HK-2 (cell line): Measurements from ENCODE around the gene BBX.
A peak's percentile ranks its signal among the peaks of the same experiment; 100 is the strongest.
"Not testable (repeated sequence)": the region's sequence is repeated elsewhere in the genome, so short reads cannot be mapped to it uniquely, and the experiment has no call there.

ENCODE experiments used
- DNase-seq: peaks from one replicate; pipeline ENCODE4 v3.0.0-alpha.2; 2018; ENCODE audit not compliant: unreplicated experiment

The BBX gene

GRCh38 chr3:107542665-107543064 is 19.9 kb downstream of the BBX start:
- DNase-seq = no peak

- no peak for DNase-seq
Observed at GRCh38 chr3:107543666-107544065, 20.9 kb downstream of the BBX start.

- no peak for DNase-seq
Observed at GRCh38 chr3:107545680-107546120, 22.9 kb downstream of the BBX start.

GRCh38 chr3:107548601-107549000 is 25.8 kb downstream of the BBX start:
- DNase-seq = no peak

GRCh38 chr3:107555359-107555758 is 32.6 kb downstream of the BBX start:
- DNase-seq = no peak

- no peak for DNase-seq
Observed at GRCh38 chr3:107557743-107558142, 35.0 kb downstream of the BBX start.

DNA sequence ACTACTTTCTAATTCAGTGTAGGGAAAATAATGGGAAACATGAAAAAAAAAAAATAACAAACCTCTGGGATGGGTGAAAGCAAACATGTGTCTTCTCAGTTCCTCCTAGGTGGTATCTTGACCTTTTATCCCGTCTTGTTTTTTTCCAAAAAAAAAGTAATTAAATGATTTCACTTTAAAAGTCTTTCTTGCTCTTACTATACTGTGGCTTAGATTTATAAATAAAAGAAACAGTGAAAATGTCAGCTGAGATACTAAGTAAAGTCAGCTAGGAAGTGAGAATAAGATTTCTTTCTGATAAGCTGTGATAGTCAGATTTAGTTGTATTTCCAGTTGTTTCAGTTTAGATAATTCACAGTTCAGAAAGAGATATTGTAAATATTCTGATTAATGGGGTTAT is 37.4 kb downstream of the BBX start:
- no peak for DNase-seq

GRCh38 chr3:107561980-107562379 is 39.2 kb downstream of the BBX start:
- DNase-seq = no peak

DNA sequence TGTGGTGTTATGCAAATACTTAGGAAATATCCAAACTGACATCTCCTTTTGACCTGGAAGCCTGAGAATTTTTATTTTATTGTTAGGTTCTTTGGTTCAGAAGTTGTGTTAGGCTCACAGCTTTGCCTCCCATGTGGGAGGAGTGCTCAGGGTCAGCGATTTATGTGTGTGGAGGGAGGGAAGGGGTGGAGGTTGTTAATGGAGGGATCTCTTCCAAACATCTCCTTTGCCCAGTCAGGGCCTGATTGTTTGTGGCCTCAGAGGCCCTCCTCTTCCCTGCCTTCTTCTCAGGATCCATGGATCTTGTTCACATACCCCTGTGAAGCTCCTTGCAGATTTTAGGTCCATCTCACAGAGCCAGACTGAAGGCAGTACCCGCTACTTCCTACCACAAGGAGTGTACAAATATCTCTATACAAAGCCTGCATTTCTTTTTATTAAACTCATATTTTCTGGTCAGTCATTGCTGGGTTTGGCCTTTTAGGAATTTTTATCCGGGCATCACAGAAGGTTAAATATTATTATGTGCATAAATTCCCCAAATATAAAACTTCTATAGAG is 40.3 kb downstream of the BBX start:
- no peak for DNase-seq

- not testable (repeated sequence) for DNase-seq
Observed at GRCh38 chr3:107565244-107565643, 42.5 kb downstream of the BBX start.

GRCh38 chr3:107571089-107571488 is 48.3 kb downstream of the BBX start:
- not testable (repeated sequence) for DNase-seq

DNA sequence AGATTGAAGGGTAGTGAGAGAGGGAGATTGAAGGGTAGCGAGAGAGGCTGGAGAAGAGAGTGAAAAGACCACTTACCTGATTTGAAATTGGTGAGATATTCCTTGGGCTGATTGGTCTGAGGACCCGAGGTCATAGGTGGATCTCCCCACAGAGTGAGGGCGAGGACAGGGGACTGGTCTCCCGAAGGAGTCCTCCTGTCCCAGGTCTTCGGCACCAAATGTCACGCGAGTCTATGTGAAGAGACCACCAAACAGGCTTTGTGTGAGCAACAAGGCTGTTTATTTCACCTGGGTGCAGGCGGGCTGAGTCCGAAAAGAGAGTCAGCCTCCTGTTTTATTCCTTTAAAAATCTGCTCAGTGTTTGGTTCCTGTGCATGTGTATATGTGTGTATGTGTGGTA is 48.7 kb downstream of the BBX start:
- DNase-seq = not testable (repeated sequence)

DNA sequence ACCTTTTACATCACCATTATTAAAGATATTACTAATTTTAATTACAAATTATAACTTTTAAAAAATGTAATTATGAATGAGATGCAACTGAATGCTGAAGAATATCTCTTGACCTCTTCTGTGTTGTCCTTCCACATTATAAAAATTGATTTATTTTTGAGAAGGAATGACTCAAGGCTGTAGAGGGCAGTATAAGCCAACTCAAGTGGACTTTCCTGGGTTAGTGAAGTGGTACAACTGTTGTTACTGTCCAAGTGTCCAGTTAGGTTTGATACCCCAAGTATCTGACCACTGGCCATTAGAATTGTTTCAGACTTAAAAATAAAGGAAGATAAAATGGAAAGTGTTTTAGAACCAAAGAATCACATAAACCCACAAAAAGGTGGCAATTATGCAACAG is 51.9 kb downstream of the BBX start:
- DNase-seq = no peak

GRCh38 chr3:107578091-107578490 is 55.3 kb downstream of the BBX start:
- DNase-seq = no peak

DNA sequence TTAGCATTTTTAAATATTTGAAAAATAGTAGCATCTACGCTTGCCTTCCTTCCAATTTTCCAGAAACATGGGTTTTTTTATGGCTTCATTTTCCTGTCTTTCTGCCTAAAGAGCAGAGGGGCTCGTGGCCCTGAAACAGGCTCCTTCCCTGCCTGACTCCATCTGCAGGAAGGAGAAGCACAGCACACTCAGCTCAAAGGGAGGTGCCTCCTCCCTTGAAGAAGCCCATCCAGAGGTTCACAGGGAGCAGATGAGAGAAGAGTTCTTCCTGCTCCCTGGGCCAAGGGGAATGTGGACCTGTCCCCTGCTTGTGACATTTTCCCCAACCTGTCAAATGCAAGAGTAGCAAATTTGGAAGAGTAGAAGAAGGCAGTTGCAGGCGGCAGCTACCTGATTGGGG is 55.8 kb downstream of the BBX start:
- DNase-seq = no peak

- no peak for DNase-seq
Observed at GRCh38 chr3:107579371-107579770, 56.6 kb downstream of the BBX start.

- no peak for DNase-seq
Observed at GRCh38 chr3:107581230-107581629, 58.5 kb downstream of the BBX start.

DNA sequence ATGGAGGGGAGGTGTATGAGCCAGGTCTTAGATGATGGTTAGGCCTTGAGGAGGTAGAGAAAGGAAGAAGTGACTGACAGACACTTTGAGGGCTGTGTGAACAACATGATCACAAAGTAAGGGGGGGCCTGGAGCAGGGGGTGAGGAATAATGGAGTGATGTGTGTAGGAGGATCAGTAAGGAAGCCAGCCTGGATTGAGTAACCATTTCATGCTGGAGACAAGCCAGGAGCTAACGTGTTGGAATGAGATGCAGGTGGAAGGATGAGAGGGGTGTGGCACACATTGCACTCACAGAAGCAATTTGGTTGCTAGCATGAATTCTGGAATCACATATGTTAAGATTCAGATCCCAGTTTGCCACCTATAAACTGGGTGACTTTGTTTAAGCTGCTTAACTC is 65.5 kb downstream of the BBX start:
- DNase-seq = no peak

DNA sequence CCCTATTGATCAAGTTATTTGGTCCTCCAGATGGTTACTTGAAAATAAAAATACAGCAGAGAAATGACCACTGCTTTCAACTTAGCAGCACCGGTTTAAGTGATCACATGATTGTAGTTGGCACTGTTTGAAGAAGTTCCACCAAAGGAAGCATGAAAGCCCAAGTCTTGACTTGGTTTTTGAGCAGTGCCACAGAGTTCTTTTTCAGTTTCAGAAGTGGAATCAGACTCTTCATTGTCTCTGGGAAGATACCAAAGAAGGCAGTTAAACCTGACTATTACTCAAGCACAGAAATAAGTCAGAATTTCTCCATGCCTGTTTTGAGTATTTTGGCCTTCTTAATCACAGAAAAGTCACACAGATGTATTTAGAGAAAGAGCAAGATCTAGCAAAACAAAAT is 66.7 kb downstream of the BBX start:
- no peak for DNase-seq

DNA sequence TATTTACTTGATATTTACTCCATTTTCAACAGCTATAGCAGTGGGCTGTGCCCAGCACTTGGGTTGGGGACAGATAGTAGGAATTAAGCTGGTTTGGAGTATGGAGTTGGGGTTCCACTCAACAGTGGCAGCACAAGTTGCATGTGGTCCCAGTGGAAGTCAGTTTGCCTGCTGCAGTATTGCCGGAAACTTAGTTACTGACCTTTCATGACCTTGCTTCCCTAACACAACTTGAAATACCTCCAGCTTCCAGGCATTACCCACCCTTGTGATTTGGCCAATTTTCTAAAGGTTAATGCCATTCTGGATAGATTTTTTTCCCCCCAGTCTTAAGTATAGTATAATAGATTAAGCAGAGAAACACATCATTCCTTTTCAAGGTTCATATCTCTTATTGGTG is 68.0 kb downstream of the BBX start:
- no peak for DNase-seq

GRCh38 chr3:107592073-107592472 is 69.3 kb downstream of the BBX start:
- DNase-seq = no peak

- DNase-seq = no peak
Observed at GRCh38 chr3:107594870-107595269, 72.1 kb downstream of the BBX start.

DNA sequence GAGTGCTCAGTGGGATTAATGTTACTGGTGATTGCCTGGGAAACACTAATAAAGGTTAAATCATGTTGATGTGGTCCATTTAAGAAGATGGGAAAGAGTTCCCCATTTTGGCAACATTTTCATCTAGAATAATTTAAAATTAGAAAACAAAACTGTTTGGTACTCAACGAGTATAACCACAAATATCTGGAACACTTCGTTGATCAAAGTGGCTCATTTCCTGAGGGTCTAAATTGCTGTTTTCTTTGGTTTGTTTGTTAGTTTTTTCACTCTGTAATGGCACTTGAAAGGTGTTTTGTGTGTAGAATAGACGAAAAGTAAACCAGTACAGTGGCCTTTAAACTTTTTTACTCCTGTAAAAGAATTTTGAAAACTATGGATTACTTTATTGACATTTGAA is 73.9 kb downstream of the BBX start:
- DNase-seq = no peak

DNA sequence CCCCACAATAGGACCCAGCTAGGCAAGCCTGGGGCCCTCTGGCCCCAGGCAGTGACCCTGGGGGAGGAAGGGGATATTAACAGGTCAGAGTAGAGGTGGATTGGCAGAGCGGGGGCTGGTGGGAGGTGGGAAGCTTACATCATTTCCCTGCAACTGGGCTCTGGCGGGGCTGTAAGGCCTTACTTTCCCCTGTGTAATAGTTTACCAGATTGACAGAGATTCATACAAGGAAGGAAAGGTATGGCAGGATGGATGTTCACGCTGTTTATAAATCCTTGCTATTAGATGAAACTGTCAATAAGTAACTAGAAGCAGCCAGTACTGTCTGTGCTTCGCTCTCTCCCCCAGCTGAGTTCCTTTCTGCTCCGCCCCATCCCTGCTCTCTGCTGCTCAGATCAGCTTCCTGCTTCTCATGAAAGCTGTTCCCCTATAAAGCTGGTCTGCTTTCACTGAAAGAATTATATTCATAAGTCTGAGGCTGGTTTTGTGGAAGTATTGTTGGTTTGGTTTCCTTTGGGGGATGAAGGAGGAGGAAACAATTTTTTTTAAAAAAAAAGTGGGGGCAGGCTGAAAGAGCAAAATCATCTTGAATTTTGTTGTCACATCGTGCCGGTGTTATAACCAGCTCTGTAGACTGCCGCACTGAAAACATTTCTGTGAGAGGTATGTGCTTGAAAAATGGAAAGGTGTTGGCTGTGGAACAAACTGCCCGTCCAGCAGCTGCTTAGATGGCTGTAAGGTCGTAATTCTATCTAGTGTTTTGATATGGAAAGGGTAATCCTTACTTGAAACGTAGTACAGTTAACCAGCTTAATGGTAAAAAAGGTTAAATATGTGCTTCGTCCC is 76.4 kb downstream of the BBX start:
- peak; percentile 64 for DNase-seq
